Measurements from ENCODE around the gene VTN. TPM values are rescaled to one million over a fixed set of nuclear protein-coding genes. Genes with fewer than 3 reads are reported as not detected.

VTN gene
- total RNA-seq, 3 donors from 2014 or later (not counting 1 experiment from before 2014, with no cell fraction given), result not detected

DNA sequence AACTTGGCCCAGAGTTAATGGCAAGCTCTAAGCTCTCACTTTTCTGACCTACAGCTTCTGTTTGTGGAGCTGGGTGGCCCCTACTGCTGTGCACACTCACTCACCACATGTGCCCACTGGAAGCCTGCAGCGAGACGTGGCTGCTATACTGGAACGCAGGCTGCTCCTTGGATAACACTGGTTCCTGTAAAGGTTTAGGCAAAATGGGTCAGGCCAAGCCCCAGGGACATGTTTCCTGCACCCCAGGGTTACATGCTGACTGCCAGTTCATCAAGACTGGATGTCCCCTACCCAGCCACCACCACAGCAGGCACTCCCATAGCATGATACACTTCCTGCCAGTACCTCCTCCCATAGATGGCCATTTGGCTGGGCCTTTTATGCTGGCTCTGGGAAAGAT, 21.1 kb downstream of the VTN start:
- Mint-ChIP-seq H3K27ac (no peak overlapping the region), H3K4me1 (no peaks in the 10 kb centered on the region), H3K27me3 (ENCODE audit: low read depth in 2 of 2) (no peaks in the 10 kb centered on the region), H3K4me3 (no peak overlapping the region), H3K9me3 (no peaks in the 10 kb centered on the region), H3K36me3 (no peaks in the 10 kb centered on the region)
- WGBS (ENCODE audit: insufficient coverage), result 77% methylated on average over 3 of the region's 3 CpGs
- no peak for ATAC-seq
- Histone ChIP-seq H3K4me3 (ENCODE audit: low read length) (no peak overlapping the region), H3K4me1 (ENCODE audit: control insufficient read depth, insufficient read depth, low read length) (no peaks in the 10 kb centered on the region), H3K9me3 (ENCODE audit: control insufficient read depth, insufficient read depth, low read length) (no peaks in the 10 kb centered on the region), H3K27me3 (ENCODE audit: control insufficient read depth, insufficient read depth, low read length) (no peaks in the 10 kb centered on the region), H3K27ac (ENCODE audit: low read length) (no peak overlapping the region), H3K36me3 (ENCODE audit: control insufficient read depth, insufficient read depth, low read length) (peaks cover 81% of the 10 kb centered on the region)
- TF ChIP-seq, protein P1, sequence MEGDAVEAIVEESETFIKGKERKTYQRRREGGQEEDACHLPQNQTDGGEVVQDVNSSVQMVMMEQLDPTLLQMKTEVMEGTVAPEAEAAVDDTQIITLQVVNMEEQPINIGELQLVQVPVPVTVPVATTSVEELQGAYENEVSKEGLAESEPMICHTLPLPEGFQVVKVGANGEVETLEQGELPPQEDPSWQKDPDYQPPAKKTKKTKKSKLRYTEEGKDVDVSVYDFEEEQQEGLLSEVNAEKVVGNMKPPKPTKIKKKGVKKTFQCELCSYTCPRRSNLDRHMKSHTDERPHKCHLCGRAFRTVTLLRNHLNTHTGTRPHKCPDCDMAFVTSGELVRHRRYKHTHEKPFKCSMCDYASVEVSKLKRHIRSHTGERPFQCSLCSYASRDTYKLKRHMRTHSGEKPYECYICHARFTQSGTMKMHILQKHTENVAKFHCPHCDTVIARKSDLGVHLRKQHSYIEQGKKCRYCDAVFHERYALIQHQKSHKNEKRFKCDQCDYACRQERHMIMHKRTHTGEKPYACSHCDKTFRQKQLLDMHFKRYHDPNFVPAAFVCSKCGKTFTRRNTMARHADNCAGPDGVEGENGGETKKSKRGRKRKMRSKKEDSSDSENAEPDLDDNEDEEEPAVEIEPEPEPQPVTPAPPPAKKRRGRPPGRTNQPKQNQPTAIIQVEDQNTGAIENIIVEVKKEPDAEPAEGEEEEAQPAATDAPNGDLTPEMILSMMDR (IDR thresholded peaks at IDR 0.05), result no peak
- intact Hi-C loops (cut with micrococcal nuclease), result no loop called here
- DNase-seq, result no peak

DNA sequence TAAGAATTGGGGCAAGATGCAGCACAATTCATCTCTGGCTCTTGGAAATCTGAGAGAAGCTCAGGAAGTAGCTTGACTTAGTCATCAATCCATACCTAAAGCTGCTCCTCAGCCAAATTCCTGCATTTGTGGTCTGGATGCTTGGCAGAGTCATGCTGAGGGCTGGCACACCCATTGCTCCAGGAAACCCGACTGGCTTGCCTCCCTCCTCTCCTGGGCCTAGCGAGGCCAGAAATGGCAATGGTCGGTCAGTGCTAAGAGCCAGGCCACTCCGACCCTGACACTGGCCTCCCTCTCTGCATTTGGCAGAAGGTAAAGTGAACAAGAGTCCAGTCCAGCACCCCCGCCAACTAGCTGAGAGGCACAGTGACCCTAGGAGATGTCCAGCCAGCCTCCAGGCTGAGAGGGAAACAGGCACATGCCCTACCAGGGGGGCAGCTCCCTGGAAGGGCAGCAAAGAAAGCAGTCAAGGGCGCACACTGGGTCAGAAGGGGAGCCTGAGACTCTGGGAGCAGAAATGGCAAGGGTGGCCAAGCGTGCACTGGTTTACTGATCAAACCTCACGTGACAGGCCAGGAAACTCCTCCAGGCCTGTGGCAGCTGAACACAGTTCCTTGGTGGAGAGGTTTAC, 22.7 kb downstream of the VTN start:
- intact Hi-C loops (cut with micrococcal nuclease), result no loop called here
- Histone ChIP-seq H3K27me3 (ENCODE audit: control insufficient read depth, insufficient read depth, low read length) (no peaks in the 10 kb centered on the region), H3K9me3 (ENCODE audit: control insufficient read depth, insufficient read depth, low read length) (no peaks in the 10 kb centered on the region), H3K36me3 (ENCODE audit: control insufficient read depth, insufficient read depth, low read length) (peaks cover 83% of the 10 kb centered on the region), H3K4me3 (ENCODE audit: low read length) (no peak overlapping the region), H3K4me1 (ENCODE audit: control insufficient read depth, insufficient read depth, low read length) (no peaks in the 10 kb centered on the region), H3K27ac (ENCODE audit: low read length) (no peak overlapping the region)
- no peaks in the 10 kb centered on the region for H3K27me3 Mint-ChIP-seq (ENCODE audit: low read depth in 2 of 2)
- TF ChIP-seq, protein P1 (IDR thresholded peaks at IDR 0.05), result no peak
- WGBS (ENCODE audit: insufficient coverage), result 96% methylated on average over 8 of the region's 8 CpGs
- H3K27ac Mint-ChIP-seq, result no peak overlapping the region
- H3K4me3 Mint-ChIP-seq, result no peak overlapping the region
- no peaks in the 10 kb centered on the region for H3K36me3 Mint-ChIP-seq
- no peak for ATAC-seq
- no peak for DNase-seq
- no peaks in the 10 kb centered on the region for H3K9me3 Mint-ChIP-seq
- no peaks in the 10 kb centered on the region for H3K4me1 Mint-ChIP-seq

DNA sequence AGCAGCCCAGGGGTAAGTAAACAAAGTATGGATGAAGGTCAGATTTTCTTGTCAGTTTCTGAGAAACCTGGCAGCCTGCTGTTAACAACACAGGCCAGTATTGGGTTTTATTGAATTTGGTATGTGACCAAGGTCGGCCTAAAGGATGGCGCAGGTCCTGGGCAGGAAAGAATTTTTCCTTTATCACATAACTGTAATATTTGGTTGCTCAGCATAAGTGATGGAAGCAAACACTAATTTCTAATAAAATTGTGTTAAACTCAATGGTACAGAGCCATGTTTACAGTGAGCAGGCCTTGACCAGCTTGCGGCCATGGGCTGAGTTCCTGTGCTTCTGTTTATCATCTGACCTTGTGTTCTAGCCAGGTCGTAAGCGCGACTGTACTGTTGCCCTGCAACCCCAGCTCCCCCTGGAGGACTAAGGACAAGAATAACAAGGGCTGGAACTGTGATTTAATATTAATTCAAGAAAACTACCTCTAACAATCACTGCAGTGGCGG, 23.3 kb downstream of the VTN start:
- H3K4me1 ChIP-seq (ENCODE audit: control insufficient read depth, insufficient read depth, low read length), result no peaks in the 10 kb centered on the region
- intact Hi-C loops (cut with micrococcal nuclease), result no loop called here
- no peak for ATAC-seq
- H3K27me3 Mint-ChIP-seq (ENCODE audit: low read depth in 2 of 2), result no peaks in the 10 kb centered on the region
- H3K27ac Mint-ChIP-seq, result no peak overlapping the region
- H3K27ac ChIP-seq (ENCODE audit: low read length), result no peak overlapping the region
- H3K4me3 ChIP-seq (ENCODE audit: low read length), result no peak overlapping the region
- no peaks in the 10 kb centered on the region for H3K4me1 Mint-ChIP-seq
- H3K9me3 Mint-ChIP-seq, result no peaks in the 10 kb centered on the region
- no peaks in the 10 kb centered on the region for H3K9me3 ChIP-seq (ENCODE audit: control insufficient read depth, insufficient read depth, low read length)
- DNase-seq, result no peak
- TF ChIP-seq, protein P1 (IDR thresholded peaks at IDR 0.05), result no peak
- H3K36me3 ChIP-seq (ENCODE audit: control insufficient read depth, insufficient read depth, low read length), result peaks cover 85% of the 10 kb centered on the region
- 86% methylated on average over 6 of the region's 7 CpGs for WGBS (ENCODE audit: insufficient coverage)
- H3K4me3 Mint-ChIP-seq, result no peak overlapping the region
- H3K36me3 Mint-ChIP-seq, result no peaks in the 10 kb centered on the region
- H3K27me3 ChIP-seq (ENCODE audit: control insufficient read depth, insufficient read depth, low read length), result no peaks in the 10 kb centered on the region

DNA sequence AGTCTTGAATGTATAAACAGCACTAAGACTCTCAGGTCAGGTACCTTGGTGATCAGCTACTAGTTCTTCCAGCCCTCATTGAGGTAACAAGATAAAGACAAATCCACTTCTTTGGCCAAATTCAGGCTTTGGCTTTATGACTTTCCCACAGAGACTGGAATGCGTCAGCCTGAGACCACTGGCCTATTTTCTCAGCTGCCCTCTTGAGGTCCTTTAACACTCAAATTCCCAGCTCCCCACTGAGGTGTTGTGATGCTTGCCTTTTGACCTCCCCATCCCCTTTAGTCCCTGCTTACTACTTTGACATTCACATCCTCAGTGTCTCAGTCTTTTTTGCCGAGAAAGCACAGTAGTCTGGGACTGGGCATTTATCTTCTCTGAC, 23.9 kb downstream of the VTN start:
- ATAC-seq, result no peak
- no peak overlapping the region for H3K27ac ChIP-seq (ENCODE audit: low read length)
- no peaks in the 10 kb centered on the region for H3K9me3 ChIP-seq (ENCODE audit: control insufficient read depth, insufficient read depth, low read length)
- no peaks in the 10 kb centered on the region for H3K27me3 ChIP-seq (ENCODE audit: control insufficient read depth, insufficient read depth, low read length)
- no peak overlapping the region for H3K4me3 ChIP-seq (ENCODE audit: low read length)
- TF ChIP-seq, protein P1 (IDR thresholded peaks at IDR 0.05), result no peak
- H3K36me3 ChIP-seq (ENCODE audit: control insufficient read depth, insufficient read depth, low read length), result peaks cover 85% of the 10 kb centered on the region
- no peaks in the 10 kb centered on the region for H3K36me3 Mint-ChIP-seq
- no peaks in the 10 kb centered on the region for H3K4me1 Mint-ChIP-seq
- H3K4me3 Mint-ChIP-seq, result no peak overlapping the region
- intact Hi-C loops (cut with micrococcal nuclease), result no loop called here
- WGBS (ENCODE audit: insufficient coverage), result 94% methylated on average over 2 of the region's 2 CpGs
- no peaks in the 10 kb centered on the region for H3K4me1 ChIP-seq (ENCODE audit: control insufficient read depth, insufficient read depth, low read length)
- H3K9me3 Mint-ChIP-seq, result no peaks in the 10 kb centered on the region
- no peak for DNase-seq
- no peak overlapping the region for H3K27ac Mint-ChIP-seq
- no peaks in the 10 kb centered on the region for H3K27me3 Mint-ChIP-seq (ENCODE audit: low read depth in 2 of 2)

All from natural killer cell (primary cell).